Retinal pigment epithelial cell (primary cell): ENCODE data around the gene VCAN.

Source experiments
- DNase-seq: peaks from one replicate; pipeline ENCODE4 v3.0.0-alpha.2; 2010; ENCODE audit warnings: low read depth
- H3K4me3 ChIP-seq: 2 replicates; pipeline ENCODE4 v1.5.1; 2011; ENCODE audit warnings: mild to moderate bottlenecking, low read length, control low read depth, moderate library complexity
- TF ChIP-seq, protein P1 (sequence below): conservative IDR thresholded peaks from 2 replicates; pipeline ENCODE4 v1.5.1; 2011; ENCODE audit warnings: low read depth, low read length, control low read depth, inconsistent platforms

The VCAN gene

DNA sequence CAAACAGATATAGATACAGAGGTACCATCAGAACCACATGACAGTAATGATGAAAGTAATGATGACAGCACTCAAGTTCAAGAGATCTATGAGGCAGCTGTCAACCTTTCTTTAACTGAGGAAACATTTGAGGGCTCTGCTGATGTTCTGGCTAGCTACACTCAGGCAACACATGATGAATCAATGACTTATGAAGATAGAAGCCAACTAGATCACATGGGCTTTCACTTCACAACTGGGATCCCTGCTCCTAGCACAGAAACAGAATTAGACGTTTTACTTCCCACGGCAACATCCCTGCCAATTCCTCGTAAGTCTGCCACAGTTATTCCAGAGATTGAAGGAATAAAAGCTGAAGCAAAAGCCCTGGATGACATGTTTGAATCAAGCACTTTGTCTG, 69.2 kb downstream of the VCAN start:
- no peak overlapping the region for H3K4me3 ChIP-seq
- DNase-seq = no peak
- TF ChIP-seq, protein P1, sequence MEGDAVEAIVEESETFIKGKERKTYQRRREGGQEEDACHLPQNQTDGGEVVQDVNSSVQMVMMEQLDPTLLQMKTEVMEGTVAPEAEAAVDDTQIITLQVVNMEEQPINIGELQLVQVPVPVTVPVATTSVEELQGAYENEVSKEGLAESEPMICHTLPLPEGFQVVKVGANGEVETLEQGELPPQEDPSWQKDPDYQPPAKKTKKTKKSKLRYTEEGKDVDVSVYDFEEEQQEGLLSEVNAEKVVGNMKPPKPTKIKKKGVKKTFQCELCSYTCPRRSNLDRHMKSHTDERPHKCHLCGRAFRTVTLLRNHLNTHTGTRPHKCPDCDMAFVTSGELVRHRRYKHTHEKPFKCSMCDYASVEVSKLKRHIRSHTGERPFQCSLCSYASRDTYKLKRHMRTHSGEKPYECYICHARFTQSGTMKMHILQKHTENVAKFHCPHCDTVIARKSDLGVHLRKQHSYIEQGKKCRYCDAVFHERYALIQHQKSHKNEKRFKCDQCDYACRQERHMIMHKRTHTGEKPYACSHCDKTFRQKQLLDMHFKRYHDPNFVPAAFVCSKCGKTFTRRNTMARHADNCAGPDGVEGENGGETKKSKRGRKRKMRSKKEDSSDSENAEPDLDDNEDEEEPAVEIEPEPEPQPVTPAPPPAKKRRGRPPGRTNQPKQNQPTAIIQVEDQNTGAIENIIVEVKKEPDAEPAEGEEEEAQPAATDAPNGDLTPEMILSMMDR = no peak

DNA sequence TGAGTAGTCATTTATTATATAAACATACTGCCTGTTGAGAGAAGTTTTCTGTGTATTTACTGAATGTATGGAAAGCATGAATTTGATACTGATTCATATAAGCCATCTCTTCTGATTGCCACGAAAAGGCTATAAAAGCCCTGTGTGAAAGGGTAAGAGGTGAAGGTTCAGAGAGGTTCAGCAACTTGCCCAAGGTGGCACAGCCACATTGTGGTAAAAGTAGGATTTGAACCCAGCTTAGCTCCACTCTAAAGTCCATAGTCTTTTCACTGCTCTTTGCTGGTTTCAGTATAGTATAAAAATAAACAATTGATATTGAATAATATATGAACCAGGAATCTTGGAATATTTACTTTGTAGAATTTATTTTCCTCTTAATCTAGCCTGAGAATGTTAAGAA, 71.3 kb downstream of the VCAN start:
- TF ChIP-seq, protein P1 = no peak
- no peak for DNase-seq
- H3K4me3 ChIP-seq = no peak overlapping the region

DNA sequence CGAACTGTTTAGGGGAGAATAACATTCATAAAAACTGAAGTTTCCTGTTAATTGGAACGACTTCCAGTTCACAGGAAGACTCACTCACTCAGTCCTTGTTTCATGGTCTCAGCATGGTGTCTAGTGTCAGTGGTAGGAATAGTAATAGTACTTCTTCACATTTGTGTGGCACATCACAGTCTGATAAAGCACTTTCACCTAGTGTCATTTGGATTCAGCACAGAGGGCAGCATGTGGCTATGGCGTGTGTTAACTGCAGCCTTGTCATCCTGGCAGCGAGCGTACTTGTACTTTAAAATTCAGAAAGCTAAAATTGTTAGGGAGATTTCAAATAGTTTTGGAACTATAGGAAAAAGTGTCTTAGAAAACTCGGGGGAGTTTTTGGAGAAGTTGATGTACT, 72.4 kb downstream of the VCAN start:
- no peak for DNase-seq
- H3K4me3 ChIP-seq = no peak overlapping the region
- TF ChIP-seq, protein P1 = no peak

DNA sequence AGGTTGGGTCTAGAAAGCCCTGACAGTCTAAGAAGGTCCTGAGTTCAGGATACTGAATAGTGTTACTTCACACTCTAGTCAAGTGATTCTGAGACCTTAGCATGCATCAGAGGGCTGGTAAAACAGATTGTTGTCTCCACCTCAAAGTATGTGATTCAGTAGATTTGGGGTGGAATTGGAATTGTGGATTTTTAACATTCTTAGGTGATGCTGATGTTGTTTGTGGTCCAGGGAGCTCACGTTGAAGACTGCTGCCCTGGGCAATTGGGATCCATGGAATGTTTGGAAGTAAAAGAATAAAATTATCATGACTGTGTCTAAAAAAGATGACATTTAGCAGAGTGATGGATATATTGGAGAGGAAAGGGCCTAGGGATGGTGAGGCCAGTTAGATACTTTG, 75.6 kb downstream of the VCAN start:
- no peak for DNase-seq
- TF ChIP-seq, protein P1 = no peak

DNA sequence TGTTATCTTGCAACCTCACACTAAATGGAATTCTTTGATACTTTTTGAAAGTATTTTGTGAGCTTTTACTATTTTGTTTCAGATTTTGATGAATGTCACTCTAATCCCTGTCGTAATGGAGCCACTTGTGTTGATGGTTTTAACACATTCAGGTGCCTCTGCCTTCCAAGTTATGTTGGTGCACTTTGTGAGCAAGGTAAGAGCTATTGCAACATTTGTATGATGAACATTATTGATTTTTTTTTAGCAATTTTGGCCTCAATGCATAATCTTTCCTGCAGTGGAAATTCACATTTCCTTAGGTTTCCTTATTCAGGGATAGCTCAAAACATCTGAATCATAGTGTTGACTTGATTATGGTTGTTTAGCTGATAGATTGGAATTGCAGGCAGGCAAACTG, 76.3 kb downstream of the VCAN start:
- DNase-seq = no peak
- H3K4me3 ChIP-seq = no peak overlapping the region
- TF ChIP-seq, protein P1 = no peak

More for the DNA sequence above, 75.6 kb downstream of the VCAN start:
- no peak overlapping the region for H3K4me3 ChIP-seq

DNA sequence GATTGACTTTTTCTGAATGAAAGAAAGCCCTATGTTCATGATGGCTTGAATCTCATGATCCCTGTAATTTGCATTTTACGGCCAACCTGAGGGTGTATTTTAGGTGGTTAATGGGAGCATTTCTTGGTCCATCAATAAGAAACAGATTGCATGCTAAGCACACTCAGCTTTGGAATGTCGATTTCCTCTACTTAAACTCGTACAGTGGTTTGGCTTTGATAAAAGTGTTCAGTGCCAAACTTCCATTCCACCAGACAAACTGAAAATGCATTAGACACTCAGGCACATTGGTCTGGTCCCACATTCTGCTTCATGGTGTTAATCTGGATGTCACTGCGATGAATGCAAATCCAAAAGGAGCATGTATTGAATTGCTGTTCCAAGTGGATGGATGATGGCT, 77.0 kb downstream of the VCAN start:
- no peak overlapping the region for H3K4me3 ChIP-seq
- no peak for DNase-seq
- TF ChIP-seq, protein P1 = no peak

DNA sequence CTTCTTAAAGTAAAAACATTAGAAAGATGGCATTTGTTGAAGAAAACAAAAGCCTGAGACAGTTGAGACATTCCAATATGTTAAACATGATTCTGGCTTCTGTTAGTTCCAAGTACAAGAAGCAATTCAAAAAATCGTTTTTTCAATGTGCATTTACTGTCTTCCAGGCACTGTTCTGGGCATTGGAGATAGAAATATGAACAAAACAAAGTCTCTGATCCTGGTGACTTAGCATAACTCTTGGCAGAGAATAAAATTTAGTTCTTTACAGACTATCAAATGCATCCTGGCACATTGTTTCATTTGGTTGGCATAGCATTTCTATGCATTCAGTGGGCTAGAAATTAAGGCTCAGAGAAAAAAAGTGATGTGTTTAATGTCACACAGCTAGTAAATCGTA, 77.5 kb downstream of the VCAN start:
- TF ChIP-seq, protein P1 = no peak
- no peak overlapping the region for H3K4me3 ChIP-seq
- DNase-seq = no peak
